Mucosa of rectum (tissue), 2 donors: ENCODE measurements around the gene ALKBH2.
"Not testable (repeated sequence)": the region's sequence is repeated elsewhere in the genome, so short reads cannot be mapped to it uniquely, and the experiment has no call there.

Source experiments
- H3K27ac ChIP-seq, 2 donors: one replicate each; pipeline ENCODE4 v1.7.0; 2013; ENCODE audit warnings: inconsistent platforms in 2 of 2, low read depth in 2 of 2, low read length in 2 of 2
- H3K27me3 ChIP-seq, 2 donors: one replicate each; pipeline ENCODE4 v1.7.0; 2013; ENCODE audit warnings: low read length in 2 of 2; ENCODE audit not compliant: control insufficient read depth in 2 of 2, insufficient read depth in 2 of 2
- H3K36me3 ChIP-seq, 2 donors: one replicate each; pipeline ENCODE4 v1.7.0; 2013; ENCODE audit warnings: low read length in 2 of 2; ENCODE audit not compliant: control insufficient read depth in 2 of 2, insufficient read depth in 2 of 2
- H3K4me1 ChIP-seq, 2 donors: one replicate each; pipeline ENCODE4 v1.7.0; 2013; ENCODE audit warnings: low read length in 2 of 2, mild to moderate bottlenecking in 1 of 2; ENCODE audit not compliant: control insufficient read depth in 2 of 2, insufficient read depth in 2 of 2
- H3K4me3 ChIP-seq, 2 donors: one replicate each; pipeline ENCODE4 v1.7.0; 2013; ENCODE audit warnings: low read length in 2 of 2
- H3K9ac ChIP-seq, 2 donors: one replicate each; pipeline ENCODE4 v1.7.0; 2013; ENCODE audit warnings: low read length in 2 of 2, low read depth in 1 of 2, mild to moderate bottlenecking in 1 of 2
- H3K9me3 ChIP-seq, 2 donors: one replicate each; pipeline ENCODE4 v1.7.0; 2013; ENCODE audit warnings: low read length in 2 of 2; ENCODE audit not compliant: control insufficient read depth in 2 of 2
- donor health status: healthy.
- donor health status: Normal muscosa, but diverticular disease.

The ALKBH2 gene

DNA sequence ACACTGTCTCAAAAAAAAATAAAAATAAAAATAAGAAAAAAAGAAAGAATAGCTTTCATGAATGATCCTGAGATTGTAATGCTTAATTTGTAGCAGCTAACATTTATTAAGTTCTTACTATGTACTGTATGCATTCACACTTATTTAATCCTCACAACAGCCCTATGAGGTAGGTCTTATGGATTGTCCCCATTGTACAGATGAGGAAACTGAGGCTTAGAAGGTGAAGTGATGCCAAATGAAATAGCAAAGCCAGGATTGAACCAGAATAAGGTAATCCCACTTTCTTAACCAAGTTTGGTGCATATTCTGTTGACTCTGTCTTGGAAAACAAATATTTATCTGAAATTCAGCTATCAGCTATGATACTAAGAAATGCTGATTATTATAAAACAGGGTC is 38.8 kb downstream of the ALKBH2 start:
- Histone ChIP-seq H3K4me1 (peaks cover 6 to 8% of the 10 kb centered on the region in 2 donors), H3K27me3 (no peaks in the 10 kb centered on the region), H3K36me3 (peaks cover 0 to 12% of the 10 kb centered on the region in 2 donors), H3K4me3 (no peak overlapping the region), H3K9me3 (no peaks in the 10 kb centered on the region), H3K9ac (peak overlapping the region in 1 of 2 donors; percentile 27), H3K27ac (no peak overlapping the region)

DNA sequence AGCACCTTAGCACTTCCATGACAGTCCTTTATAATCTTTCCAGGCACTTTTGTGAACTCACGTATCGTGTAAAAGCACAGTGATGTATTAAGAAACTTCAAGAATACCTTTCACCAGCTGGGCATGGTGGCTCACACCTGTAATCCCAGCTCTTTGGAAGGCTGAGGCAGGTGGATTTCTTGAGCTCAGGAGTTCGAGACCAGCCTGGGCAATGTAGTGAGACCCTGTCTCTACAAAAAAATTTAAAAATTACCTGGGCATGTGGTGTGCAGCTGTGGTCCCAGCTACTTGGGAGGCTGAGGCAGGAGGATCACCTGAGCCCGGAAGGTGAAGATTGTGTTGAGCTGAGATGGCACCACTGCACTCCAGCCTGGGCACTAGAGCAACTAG is 39.2 kb downstream of the ALKBH2 start:
- peak overlapping the region; percentile 86 to 87 for H3K27ac ChIP-seq
- H3K4me1 ChIP-seq, H3K27me3 ChIP-seq, H3K9me3 ChIP-seq: not testable (repeated sequence)
- H3K9ac ChIP-seq, result peak overlapping the region; percentile 27 to 94
- H3K4me3 ChIP-seq, result peak overlapping the region; percentile 91 to 96
- peaks cover 0 to 12% of the 10 kb centered on the region in 2 donors for H3K36me3 ChIP-seq

DNA sequence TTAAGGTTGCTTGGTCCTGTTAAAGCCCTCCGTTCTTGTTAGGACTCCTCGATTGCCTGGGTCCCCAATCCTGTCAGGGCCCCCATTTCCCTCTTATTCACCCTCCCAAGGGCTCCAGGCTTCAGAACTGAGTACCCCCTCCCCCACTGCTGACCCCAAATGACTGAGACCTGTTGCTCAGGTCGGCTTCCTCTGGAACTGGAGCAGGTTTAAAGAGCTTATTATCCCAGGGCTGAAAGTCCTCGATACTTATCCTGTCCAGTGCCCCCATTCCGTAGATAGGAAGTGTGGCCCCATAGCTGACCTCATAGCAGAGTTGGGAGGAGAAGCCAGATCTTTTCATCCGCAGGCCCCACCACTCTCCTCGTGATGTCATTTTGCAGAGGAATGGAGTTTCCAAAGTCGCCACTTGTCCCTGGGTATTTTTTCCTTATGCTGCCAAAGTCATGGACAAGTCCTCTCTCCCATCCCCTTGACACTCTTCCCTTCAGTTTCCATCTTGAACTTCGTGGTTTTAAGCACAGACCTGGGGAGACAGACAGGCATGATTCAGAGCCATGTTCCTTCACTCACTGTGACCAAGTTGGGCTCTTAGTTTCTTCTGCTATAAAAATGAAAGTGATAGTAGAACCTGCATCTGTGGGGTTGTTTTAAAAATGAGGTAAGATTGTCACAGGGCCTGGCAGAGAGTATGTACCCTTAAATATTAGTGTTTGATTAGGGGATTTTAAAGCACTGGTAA is 39.7 kb downstream of the ALKBH2 start:
- peak overlapping the region; percentile 92 to 94 for H3K9ac ChIP-seq
- H3K36me3 ChIP-seq, result peaks cover 0 to 8% of the 10 kb centered on the region in 2 donors
- H3K27ac ChIP-seq, result peak overlapping the region; percentile 86 to 87
- peak overlapping the region; percentile 91 to 96 for H3K4me3 ChIP-seq
- H3K27me3 ChIP-seq, result no peaks in the 10 kb centered on the region
- H3K9me3 ChIP-seq, result no peaks in the 10 kb centered on the region
- peaks cover 10 to 11% of the 10 kb centered on the region in 2 donors for H3K4me1 ChIP-seq

DNA sequence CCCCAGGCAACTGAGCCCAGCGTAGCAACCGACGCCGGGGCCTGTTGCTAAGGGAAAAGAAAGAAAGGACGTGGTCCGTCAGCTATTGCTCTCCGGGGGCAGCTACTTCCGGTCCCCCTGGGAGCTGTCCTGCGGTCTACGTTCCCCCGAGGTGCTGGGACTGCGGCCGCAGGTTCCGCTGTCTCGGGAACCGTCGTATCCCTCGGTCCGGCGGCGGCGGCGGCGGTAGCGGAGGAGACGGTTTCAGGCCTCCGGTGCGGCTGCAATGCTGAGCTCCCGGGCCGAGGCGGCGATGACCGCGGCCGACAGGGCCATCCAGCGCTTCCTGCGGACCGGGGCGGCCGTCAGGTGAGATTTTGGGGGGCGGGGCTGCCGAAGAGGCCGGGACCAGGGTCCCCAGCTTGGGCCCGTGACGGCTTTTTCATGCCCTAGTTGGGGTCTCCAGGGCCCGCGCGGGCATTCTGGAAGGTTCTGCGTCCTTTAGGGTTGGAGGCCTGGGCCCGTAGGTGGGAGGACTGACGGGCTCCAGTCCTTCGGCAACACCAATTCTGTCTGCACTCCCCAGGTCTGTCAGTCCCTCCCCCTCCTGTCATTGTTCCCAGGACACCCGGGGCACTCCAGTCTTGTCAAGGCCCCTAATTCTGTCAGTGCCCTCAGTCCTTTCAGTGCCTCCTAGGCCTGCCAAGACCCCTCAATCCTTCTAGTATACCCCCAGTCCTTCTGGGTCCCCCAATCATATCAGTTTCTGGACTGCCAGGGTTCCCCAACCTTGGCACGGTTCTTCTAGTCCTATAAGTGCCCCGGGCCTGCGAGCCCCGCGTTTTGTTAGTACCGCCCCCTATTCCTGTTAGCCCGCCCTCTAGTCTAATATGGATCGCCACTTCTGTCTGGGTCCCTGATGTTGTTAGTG is 40.6 kb downstream of the ALKBH2 start, which contains the start of gene USP30:
Gene USP30, plus strand, starts transcription at position 163 of the 910 bp plus-strand sequence. Its CDS starts 103 bp downstream, at position 266.
- H3K9ac ChIP-seq, result peak within 1 kb of the TSS; percentile 92 to 94
- H3K36me3 ChIP-seq, result peaks cover 0 to 3% of the 10 kb centered on the region in 2 donors
- no peaks in the 10 kb centered on the region for H3K9me3 ChIP-seq
- H3K4me3 ChIP-seq, result peak within 1 kb of the TSS; percentile 91 to 96
- H3K27me3 ChIP-seq, result no peaks in the 10 kb centered on the region
- peaks cover 10 to 11% of the 10 kb centered on the region in 2 donors for H3K4me1 ChIP-seq
- peak within 1 kb of the TSS; percentile 86 to 87 for H3K27ac ChIP-seq

DNA sequence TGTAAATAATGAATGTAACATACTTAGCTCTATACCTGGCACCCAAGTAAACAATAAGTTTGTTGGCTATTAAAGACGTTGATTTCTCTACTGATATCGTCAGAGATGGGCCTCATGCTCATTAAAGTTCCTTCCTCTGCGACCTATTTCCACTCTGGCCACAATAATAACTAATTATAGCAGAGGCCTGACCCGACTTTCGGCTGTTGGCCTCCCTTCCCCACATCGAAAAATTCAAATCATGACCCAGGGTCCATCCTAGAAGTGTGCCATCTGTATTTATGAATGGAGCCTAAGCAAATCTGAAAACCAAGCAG is 41.2 kb downstream of the ALKBH2 start:
- Histone ChIP-seq H3K4me1 (peaks cover 10 to 11% of the 10 kb centered on the region in 2 donors), H3K4me3 (peak overlapping the region; percentile 91 to 96), H3K9ac (peak overlapping the region; percentile 92 to 94), H3K27me3 (no peaks in the 10 kb centered on the region), H3K27ac (peak overlapping the region; percentile 86 to 87), H3K36me3 (no peaks in the 10 kb centered on the region), H3K9me3 (no peaks in the 10 kb centered on the region)

DNA sequence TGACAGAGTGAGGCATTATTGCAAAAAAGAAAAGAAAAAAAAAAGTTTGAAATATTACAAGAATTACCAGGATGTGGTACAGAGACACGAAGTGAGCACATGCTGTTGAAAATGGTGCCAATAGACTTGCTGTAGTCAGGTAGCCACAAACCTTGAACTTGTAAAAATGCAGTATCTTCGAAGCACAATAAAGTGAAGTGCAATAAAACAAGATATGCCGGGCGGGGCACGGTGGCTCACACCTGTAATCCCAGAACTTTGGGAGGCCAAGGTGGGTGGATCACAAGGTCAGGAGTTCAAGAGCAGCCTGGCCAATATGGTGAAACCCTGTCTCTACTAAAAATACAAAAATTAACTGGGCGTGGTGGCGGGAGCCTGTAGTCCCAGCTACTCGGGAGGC is 43.5 kb downstream of the ALKBH2 start:
- not testable (repeated sequence) for H3K27me3 ChIP-seq, H3K36me3 ChIP-seq, H3K4me3 ChIP-seq, H3K9ac ChIP-seq, H3K9me3 ChIP-seq
- Histone ChIP-seq H3K4me1 (peaks cover 10 to 11% of the 10 kb centered on the region in 2 donors), H3K27ac (peak overlapping the region; percentile 47 to 70)

DNA sequence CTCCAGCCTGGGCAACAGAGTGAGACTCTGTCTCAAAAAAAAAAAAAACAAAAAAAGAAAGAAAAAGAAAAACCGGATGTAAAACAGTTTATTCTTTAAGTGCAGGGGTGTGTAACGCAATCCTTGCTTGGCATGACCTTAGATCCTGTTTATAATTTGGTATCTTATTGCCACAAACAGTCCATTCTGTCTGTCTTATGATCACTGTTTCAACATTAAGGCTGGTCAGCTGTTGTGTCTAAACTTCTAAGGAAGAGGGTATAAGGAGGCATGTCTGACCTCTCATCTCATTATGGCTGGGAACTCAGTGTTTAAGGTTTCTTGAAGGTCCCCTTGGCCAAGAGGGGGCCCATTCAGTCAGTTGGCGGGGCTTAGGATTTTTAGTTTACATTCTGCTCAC is 44.6 kb downstream of the ALKBH2 start:
- Histone ChIP-seq H3K4me1 (peaks cover 10 to 11% of the 10 kb centered on the region in 2 donors), H3K27ac (peak overlapping the region; percentile 47 to 70)
- H3K9me3 ChIP-seq, H3K27me3 ChIP-seq, H3K36me3 ChIP-seq, H3K9ac ChIP-seq, H3K4me3 ChIP-seq: not testable (repeated sequence)

DNA sequence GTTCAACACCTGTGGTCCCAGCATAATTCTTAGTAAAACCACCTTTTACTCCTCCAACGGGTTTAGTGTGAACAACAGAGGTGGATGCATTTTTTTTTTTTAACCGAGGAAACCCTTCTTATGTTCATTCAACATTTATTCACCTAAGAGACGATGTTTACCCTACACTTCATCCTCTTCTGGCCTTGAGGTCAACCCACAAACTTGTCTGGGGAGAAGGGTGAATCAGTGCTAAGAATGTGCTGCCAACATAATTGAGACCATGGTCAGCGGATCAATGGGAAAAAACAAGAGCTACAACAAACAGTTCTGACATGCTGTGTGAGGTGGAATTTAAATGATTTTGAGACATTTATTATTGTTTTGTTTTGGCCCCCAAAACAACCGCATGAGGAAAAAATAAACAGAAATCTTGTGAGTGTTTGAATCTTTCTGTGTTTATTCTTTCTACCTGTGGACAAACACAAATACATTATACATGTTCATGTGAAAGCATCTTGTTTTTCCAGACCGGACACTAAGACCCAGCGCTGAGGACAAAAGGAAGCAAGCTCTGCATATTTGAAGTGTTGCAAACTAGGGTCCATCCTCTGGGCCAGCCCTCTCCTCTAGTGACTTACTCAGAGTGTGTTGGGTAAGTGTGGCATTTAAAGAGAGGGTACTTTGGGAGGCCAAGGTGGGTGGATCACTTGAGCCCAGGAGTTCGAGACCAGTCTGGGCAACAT is 46.0 kb downstream of the ALKBH2 start:
- Histone ChIP-seq H3K4me1 (peaks cover 5 to 10% of the 10 kb centered on the region in 2 donors), H3K27me3 (peaks cover 0 to 3% of the 10 kb centered on the region in 2 donors), H3K36me3 (no peaks in the 10 kb centered on the region), H3K9ac (no peak overlapping the region), H3K27ac (no peak overlapping the region), H3K4me3 (no peak overlapping the region), H3K9me3 (no peaks in the 10 kb centered on the region)

DNA sequence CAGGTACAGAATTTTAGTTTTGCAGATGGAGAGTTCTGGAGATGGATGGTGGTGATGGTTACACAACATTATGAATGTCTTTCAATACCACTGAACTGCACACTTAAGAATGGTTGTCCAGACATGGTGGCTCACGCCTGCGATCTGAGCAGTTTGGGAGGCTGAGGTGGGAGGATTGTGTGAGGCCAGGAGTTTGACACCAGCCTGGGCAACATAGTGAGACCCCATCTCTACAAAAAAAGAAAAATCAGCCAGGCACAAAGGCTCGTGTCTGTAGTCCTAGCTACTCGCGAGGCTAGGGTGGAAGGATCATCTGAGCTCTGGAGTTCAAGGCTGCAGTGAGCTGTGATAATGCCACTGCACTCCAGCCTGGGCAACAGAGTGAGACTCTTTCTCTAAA is 49.0 kb downstream of the ALKBH2 start:
- peaks cover 0 to 4% of the 10 kb centered on the region in 2 donors for H3K27me3 ChIP-seq
- H3K27ac ChIP-seq, result no peak overlapping the region
- peaks cover 0 to 2% of the 10 kb centered on the region in 2 donors for H3K9me3 ChIP-seq
- no peak overlapping the region for H3K4me3 ChIP-seq
- H3K36me3 ChIP-seq, result no peaks in the 10 kb centered on the region
- no peak overlapping the region for H3K9ac ChIP-seq
- H3K4me1 ChIP-seq, result peaks cover 2 to 3% of the 10 kb centered on the region in 2 donors
